H9 (cell line): ENCODE results near the gene CIAO1. TPM values are rescaled to one million over a fixed set of nuclear protein-coding genes. Genes with fewer than 3 reads are reported as not detected.
A peak's percentile ranks its signal among the peaks of the same experiment; 100 is the strongest.

Experiments
- DNase-seq: peaks from one replicate; pipeline ENCODE4 v3.0.0-alpha.2; 2017
- H2AFZ ChIP-seq: one replicate; pipeline ENCODE4 v1.6.1; 2013; ENCODE audit warnings: mild to moderate bottlenecking, low read length, control low read depth, moderate library complexity
- H2AK5ac ChIP-seq: 2 replicates; pipeline ENCODE4 v1.6.1; 2013; ENCODE audit warnings: low read length, control low read depth, mixed read lengths; ENCODE audit not compliant: insufficient read length
- H2BK120ac ChIP-seq: one replicate; pipeline ENCODE4 v1.6.1; 2013; ENCODE audit warnings: low read depth, mild to moderate bottlenecking, low read length, control low read depth, inconsistent platforms; ENCODE audit not compliant: poor library complexity, severe bottlenecking
- H2BK12ac ChIP-seq: 2 replicates; pipeline ENCODE4 v1.6.1; 2013; ENCODE audit warnings: low read length, control low read depth, mixed read lengths, low read depth; ENCODE audit not compliant: insufficient read length
- H2BK15ac ChIP-seq: 2 replicates; pipeline ENCODE4 v1.6.1; 2013; ENCODE audit warnings: low read depth, low read length, control low read depth
- H2BK20ac ChIP-seq: one replicate; pipeline ENCODE4 v1.6.1; 2013; ENCODE audit warnings: low read depth, mild to moderate bottlenecking, low read length, control low read depth, inconsistent platforms; ENCODE audit not compliant: poor library complexity, severe bottlenecking
- H2BK5ac ChIP-seq: 2 replicates; pipeline ENCODE4 v1.6.1; 2013; ENCODE audit warnings: low read length, control low read depth, mixed read lengths; ENCODE audit not compliant: insufficient read length
- H3K14ac ChIP-seq: 2 replicates; pipeline ENCODE4 v1.6.1; 2013; ENCODE audit warnings: low read length, control low read depth; ENCODE audit not compliant: insufficient read depth
- H3K18ac ChIP-seq: 2 replicates; pipeline ENCODE4 v1.6.1; 2013; ENCODE audit warnings: low read depth, mild to moderate bottlenecking, mixed read lengths, low read length, control low read depth; ENCODE audit not compliant: insufficient read length
- H3K23ac ChIP-seq: 2 replicates; pipeline ENCODE4 v1.6.1; 2013; ENCODE audit warnings: low read length, control low read depth, mixed read lengths, low read depth; ENCODE audit not compliant: insufficient read length
- H3K23me2 ChIP-seq: 2 replicates; pipeline ENCODE4 v1.6.1; 2013; ENCODE audit warnings: low read depth, mild to moderate bottlenecking, mixed read lengths, low read length, control low read depth; ENCODE audit not compliant: insufficient read length, poor library complexity, severe bottlenecking
- H3K27ac ChIP-seq: 2 replicates; pipeline ENCODE4 v1.5.1; 2013; ENCODE audit warnings: low read length, control low read depth, mixed read lengths, low read depth; ENCODE audit not compliant: insufficient read length
- H3K27me3 ChIP-seq: 2 replicates; pipeline ENCODE4 v1.6.1; 2013; ENCODE audit warnings: low read length, control low read depth, inconsistent platforms; ENCODE audit not compliant: insufficient read depth
- H3K4ac ChIP-seq: 2 replicates; pipeline ENCODE4 v1.6.1; 2013; ENCODE audit warnings: low read depth, mild to moderate bottlenecking, control low read depth, inconsistent platforms, low read length, moderate library complexity
- H3K4me1 ChIP-seq: 2 replicates; pipeline ENCODE4 v1.6.1; 2013; ENCODE audit warnings: low read length, control low read depth, inconsistent platforms; ENCODE audit not compliant: insufficient read depth
- H3K4me2 ChIP-seq: 2 replicates; pipeline ENCODE4 v1.6.1; 2013; ENCODE audit warnings: low read length, control low read depth, mixed read lengths; ENCODE audit not compliant: insufficient read length, insufficient read depth
- H3K56ac ChIP-seq: 2 replicates; pipeline ENCODE4 v1.6.1; 2013; ENCODE audit warnings: low read depth, mild to moderate bottlenecking, mixed read lengths, low read length, control low read depth; ENCODE audit not compliant: insufficient read length
- H3K79me1 ChIP-seq: 2 replicates; pipeline ENCODE4 v1.6.1; 2013; ENCODE audit warnings: low read depth, mild to moderate bottlenecking, moderate library complexity, low read length, control low read depth, inconsistent platforms; ENCODE audit not compliant: insufficient read depth, poor library complexity, severe bottlenecking
- H3K79me2 ChIP-seq: 2 replicates; pipeline ENCODE4 v1.6.1; 2013; ENCODE audit warnings: low read length, control low read depth, inconsistent platforms; ENCODE audit not compliant: insufficient read depth
- H3K9ac ChIP-seq: 2 replicates; pipeline ENCODE4 v1.6.1; 2013; ENCODE audit warnings: low read length, control low read depth, mixed read lengths; ENCODE audit not compliant: insufficient read length; ENCODE audit errors: extremely low read depth
- H3K9me3 ChIP-seq: one replicate; pipeline ENCODE4 v1.6.1; 2013; ENCODE audit warnings: low read depth, low read length, inconsistent platforms; ENCODE audit not compliant: control insufficient read depth
- H3T11ph ChIP-seq: one replicate; pipeline ENCODE4 v1.6.1; 2013; ENCODE audit warnings: mild to moderate bottlenecking, low read length, control low read depth, inconsistent platforms
- H4K20me1 ChIP-seq: one replicate; pipeline ENCODE4 v1.6.1; 2013; ENCODE audit not compliant: control insufficient read depth, insufficient read length, insufficient read depth
- H4K5ac ChIP-seq: 2 replicates; pipeline ENCODE4 v1.6.1; 2013; ENCODE audit warnings: low read depth, mild to moderate bottlenecking, mixed read lengths, low read length, control low read depth; ENCODE audit not compliant: insufficient read length
- H4K8ac ChIP-seq: replicated peaks from 2 replicates; pipeline ENCODE4 v1.6.1; 2013; ENCODE audit warnings: low read length, control low read depth, mixed read lengths, low read depth; ENCODE audit not compliant: insufficient read length
- H4K91ac ChIP-seq: 2 replicates; pipeline ENCODE4 v1.6.1; 2013; ENCODE audit warnings: low read depth, mild to moderate bottlenecking, moderate library complexity, mixed read lengths, low read length, control low read depth; ENCODE audit not compliant: insufficient read length
- H3K27ac Mint-ChIP-seq, 3 experiments: 2 replicates in 2 of 3; 3 replicates in 1 of 3; pipeline ENCODE4 v1.8.0; 2020 to 2021; ENCODE audit warnings: mixed read lengths in 3 of 3, mild to moderate bottlenecking in 1 of 3, moderate library complexity in 1 of 3
- H3K27me3 Mint-ChIP-seq: 2 replicates; pipeline ENCODE4 v1.8.0; 2021; ENCODE audit warnings: low read depth, mild to moderate bottlenecking, moderate library complexity, mixed read lengths
- H3K36me3 Mint-ChIP-seq, 3 experiments: 2 replicates in 2 of 3; 3 replicates in 1 of 3; pipeline ENCODE4 v1.8.0; 2020 to 2021; ENCODE audit warnings: low read depth in 3 of 3, mixed read lengths in 3 of 3; ENCODE audit not compliant: insufficient read depth in 1 of 3
- H3K4me1 Mint-ChIP-seq, 2 experiments: 2 replicates each; pipeline ENCODE4 v1.8.0; 2020; ENCODE audit warnings: mixed read lengths in 2 of 2
- H3K4me3 Mint-ChIP-seq, 2 experiments: 2 replicates in 1 of 2; 3 replicates in 1 of 2; pipeline ENCODE4 v1.8.0; 2020 to 2021; ENCODE audit warnings: mild to moderate bottlenecking in 2 of 2, mixed read lengths in 2 of 2, moderate library complexity in 1 of 2
- H3K9me3 Mint-ChIP-seq, 2 experiments: 2 replicates in 1 of 2; 3 replicates in 1 of 2; pipeline ENCODE4 v1.8.0; 2020; ENCODE audit warnings: mild to moderate bottlenecking in 2 of 2, mixed read lengths in 2 of 2, moderate library complexity in 1 of 2
- CTCF ChIP-seq: fragments of 200-600 bp; sonication (generic); conservative IDR thresholded peaks from 3 replicates; pipeline ENCODE4 v1.8.0; 2021; ENCODE audit warnings: antibody characterized with exemption, mild to moderate bottlenecking
- WGBS: extraction: QIAGEN DNeasy Blood & Tissue Kit; methylation state at CpG from one replicate; pipeline ENCODE4 v1.1.7; 2013; ENCODE audit warnings: missing lambda C conversion rate, low lambda C conversion rate, mixed read lengths; ENCODE audit not compliant: insufficient read length; ENCODE audit errors: extremely low coverage; 5-methylcytosine and 5-hydroxymethylcytosine counted together
- total RNA-seq: library from RNA; stranded (reverse); gene quantifications from 2 replicates; pipeline ENCODE4 v1.2.1, GENCODE V29; 2021

Gene CIAO1
- total RNA-seq, 1 experiment from 2014 or later = 67.6 TPM

GRCh38 chr2:96264086-96264485 lies 1.9 kb upstream of the CIAO1 start:
- no peak overlapping the region for H3K9ac ChIP-seq
- H3K4me2 ChIP-seq = peak overlapping the region; percentile 74
- no peak overlapping the region for H2BK120ac ChIP-seq
- no peak overlapping the region for H4K8ac ChIP-seq
- no peak overlapping the region for H2AK5ac ChIP-seq
- no peaks in the 10 kb centered on the region for H3K9me3 Mint-ChIP-seq
- peaks cover 5% of the 10 kb centered on the region for H3K79me1 ChIP-seq
- H3K4me1 ChIP-seq = no peaks in the 10 kb centered on the region
- DNase-seq = no peak
- no peak overlapping the region for H2BK12ac ChIP-seq
- no peak overlapping the region for H2AFZ ChIP-seq
- peaks cover 5% of the 10 kb centered on the region for H3K23me2 ChIP-seq
- no peak overlapping the region for H3K23ac ChIP-seq
- no peak overlapping the region for H3K4ac ChIP-seq
- H4K5ac ChIP-seq = no peak overlapping the region
- peaks cover 15 to 34% (median 23%) of the 10 kb centered on the region in 3 experiments; a peak in 6 of 7 replicates for H3K36me3 Mint-ChIP-seq
- no CpG with 5 or more reads among the region's 4 CpGs for WGBS
- no peaks in the 10 kb centered on the region for H3K9me3 ChIP-seq
- no peak overlapping the region for H3K18ac ChIP-seq
- no peak overlapping the region for H3K56ac ChIP-seq
- H3K4me1 Mint-ChIP-seq = peaks cover 26 to 29% of the 10 kb centered on the region in 2 experiments
- no peak overlapping the region for H2BK15ac ChIP-seq
- H2BK20ac ChIP-seq = no peak overlapping the region
- no peak overlapping the region for H3K27ac ChIP-seq
- H3K27me3 Mint-ChIP-seq = no peaks in the 10 kb centered on the region
- H4K20me1 ChIP-seq = no peaks in the 10 kb centered on the region
- H2BK5ac ChIP-seq = no peak overlapping the region
- no peak overlapping the region for H3K14ac ChIP-seq
- peak overlapping the region; percentile 11 to 83 for H3K4me3 Mint-ChIP-seq
- H3K27me3 ChIP-seq = no peaks in the 10 kb centered on the region
- TF ChIP-seq CTCF = no peak
- no peaks in the 10 kb centered on the region; the same call in 1 of the 2 replicates for H3K79me2 ChIP-seq
- no peak overlapping the region for H3T11ph ChIP-seq
- no peak overlapping the region; a peak in 1 of 7 replicates for H3K27ac Mint-ChIP-seq
- H4K91ac ChIP-seq = no peak overlapping the region
